Measurements from ENCODE around the gene SLC18A3.

Gene SLC18A3

GRCh38 chr10:49649936-49650723 is 40.0 kb downstream of the SLC18A3 start:
- DNase-seq (ENCODE audit: low read depth in 2 of 2, low spot score in 1 of 2), result no peak

GRCh38 chr10:49650724-49651034 is 40.6 kb downstream of the SLC18A3 start:
- DNase-seq (ENCODE audit: low read depth in 2 of 2, low spot score in 1 of 2), result no peak

GRCh38 chr10:49651039-49651835 is 41.1 kb downstream of the SLC18A3 start:
- no peak for DNase-seq (ENCODE audit: low read depth in 2 of 2, low spot score in 1 of 2)

- no peak for DNase-seq (ENCODE audit: low read depth in 2 of 2, low spot score in 1 of 2)
Observed at GRCh38 chr10:49651917-49652316, 41.8 kb downstream of the SLC18A3 start.

- no peak for DNase-seq (ENCODE audit: low read depth in 2 of 2, low spot score in 1 of 2)
Observed at GRCh38 chr10:49652421-49653272, 42.5 kb downstream of the SLC18A3 start.

- DNase-seq (ENCODE audit: low read depth in 2 of 2, low spot score in 1 of 2), result no peak
Observed at GRCh38 chr10:49653273-49653929, 43.3 kb downstream of the SLC18A3 start.

- no peak for DNase-seq (ENCODE audit: low read depth in 2 of 2, low spot score in 1 of 2)
Observed at GRCh38 chr10:49654036-49654693, 44.1 kb downstream of the SLC18A3 start.

GRCh38 chr10:49655099-49655498 is 45.0 kb downstream of the SLC18A3 start:
- DNase-seq (ENCODE audit: low read depth in 2 of 2, low spot score in 1 of 2), result no peak

GRCh38 chr10:49656845-49657493 is 46.9 kb downstream of the SLC18A3 start:
- no peak for DNase-seq (ENCODE audit: low read depth in 2 of 2, low spot score in 1 of 2)

GRCh38 chr10:49657606-49658005 is 47.5 kb downstream of the SLC18A3 start:
- no peak for DNase-seq (ENCODE audit: low read depth in 2 of 2, low spot score in 1 of 2)

GRCh38 chr10:49661140-49661856 is 51.2 kb downstream of the SLC18A3 start:
- no peak for DNase-seq (ENCODE audit: low read depth in 2 of 2, low spot score in 1 of 2)
